HepG2 (cell line): ENCODE data around the gene PSG3. TPM values are rescaled to one million over a fixed set of nuclear protein-coding genes. Genes with fewer than 3 reads are reported as not detected.

Experiments
- ATAC-seq: fragments of 200-7000 bp; cut with Tn5 transposase; 3 replicates; pipeline ENCODE4 v1.9.1; 2020; ENCODE audit warnings: mild to moderate bottlenecking, moderate library complexity
- BruUV-seq: library from RNA; stranded (reverse); fragments of 400-500 nt; replicated peaks from 2 replicates; lab custom pipeline; 2021; lab: Mats Ljungman, UMichigan
- CTCF ChIA-PET: fragments of 300-600 bp; formaldehyde crosslinking; extraction: SDS; loops from one replicate; lab custom pipeline; 2021; ENCODE audit warnings: low total read pairs, inconsistent platforms, low intra/inter-chr PET ratio; lab: Yijun Ruan, JAX
- POLR2A ChIA-PET: fragments of 350-600 bp; sonication (Branson Sonifier 250); formaldehyde crosslinking; loops from one replicate; lab custom pipeline; 2020; ENCODE audit warnings: antibody characterized with exemption, inconsistent platforms; lab: Yijun Ruan, JAX
- DNase-seq: peaks from one replicate; pipeline ENCODE4 v3.0.0-alpha.2; 2015; ENCODE audit warnings: low spot score
- FAIRE-seq: peaks from 3 replicates; lab custom pipeline; 2011; peaks lifted over from hg19 to GRCh38; lab: Jason Lieb, UNC
- H2AFZ ChIP-seq: one replicate; pipeline ENCODE4 v1.6.1; 2011; ENCODE audit warnings: low read length, inconsistent platforms
- H3K27ac ChIP-seq: fragments of 300-600 bp; 3 replicates; pipeline ENCODE4 v1.8.0; 2011; ENCODE audit warnings: mixed run types, mild to moderate bottlenecking, mixed read lengths, low read length, inconsistent platforms; ENCODE audit not compliant: insufficient read depth; ENCODE audit errors: extremely low read length
- H3K27me3 ChIP-seq, 2 experiments: fragments of 200-600 bp in 1 of 2; 2 replicates in 1 of 2; 3 replicates in 1 of 2; pipeline versions ENCODE4 v1.6.0 to v1.8.0; 2011; ENCODE audit warnings: low read length in 2 of 2, mild to moderate bottlenecking in 2 of 2, moderate library complexity in 2 of 2, inconsistent platforms in 1 of 2; ENCODE audit not compliant: insufficient read depth in 2 of 2, control insufficient read depth in 1 of 2
- H3K36me3 ChIP-seq, 2 experiments: fragments of 200-600 bp in 1 of 2; replicated peaks in 1 of 2; 2 replicates in 1 of 2; 3 replicates in 1 of 2; pipeline versions ENCODE4 v1.5.1 to v1.8.0; 2011; ENCODE audit warnings: low read length in 2 of 2, inconsistent platforms in 1 of 2; ENCODE audit not compliant: insufficient read depth in 2 of 2, control insufficient read depth in 1 of 2
- H3K4me1 ChIP-seq: 2 replicates; pipeline ENCODE4 v1.5.1; 2012; ENCODE audit warnings: low read length, inconsistent platforms; ENCODE audit not compliant: insufficient read depth
- H3K4me2 ChIP-seq: 2 replicates; pipeline ENCODE4 v1.6.0; 2011; ENCODE audit warnings: low read depth, low read length, inconsistent platforms
- H3K4me3 ChIP-seq, 3 experiments: fragments of 200-600 bp in 1 of 3; sonication (generic), shearing (Covaris generic) in 1 of 3; replicated peaks in 1 of 3; 2 replicates each; pipeline ENCODE4 v1.5.1; 2011 to 2016; ENCODE audit warnings: low read length in 3 of 3, inconsistent platforms in 2 of 3, low read depth in 2 of 3, mild to moderate bottlenecking in 2 of 3, control low read depth in 1 of 3, mixed read lengths in 1 of 3; ENCODE audit not compliant: insufficient read depth in 1 of 3
- H3K79me2 ChIP-seq: one replicate; pipeline ENCODE4 v1.6.1; 2011; ENCODE audit warnings: low read length, inconsistent platforms; ENCODE audit not compliant: insufficient read depth
- H3K9ac ChIP-seq: 2 replicates; pipeline ENCODE4 v1.6.0; 2011; ENCODE audit warnings: mild to moderate bottlenecking, low read depth, low read length, inconsistent platforms; ENCODE audit not compliant: insufficient read depth
- H3K9me3 ChIP-seq: 2 replicates; pipeline ENCODE4 v1.5.1; 2012; ENCODE audit warnings: mild to moderate bottlenecking, low read length
- H4K20me1 ChIP-seq: 2 replicates; pipeline ENCODE4 v1.6.0; 2011; ENCODE audit warnings: inconsistent platforms, mild to moderate bottlenecking, low read length, moderate library complexity; ENCODE audit not compliant: insufficient read depth
- ARID2 ChIP-seq: sonication (generic); formaldehyde crosslinking; IDR thresholded peaks from 2 replicates; pipeline ENCODE4 v1.8.1; 2022; ENCODE audit warnings: mild to moderate bottlenecking, missing genetic modification reagents, borderline replicate concordance
- FOXC1 ChIP-seq: sonication (generic); formaldehyde crosslinking; IDR thresholded peaks from 2 replicates; pipeline ENCODE4 v1.8.0; 2022; ENCODE audit warnings: mild to moderate bottlenecking, missing genetic modification reagents, borderline replicate concordance
- MAFK ChIP-seq, 2 experiments: IDR thresholded peaks in 1 of 2; conservative IDR thresholded peaks in 1 of 2; 2 replicates each; pipeline ENCODE4 v1.6.1; 2011; ENCODE audit warnings: improper control_type of control experiment in 2 of 2, low read length in 2 of 2
- MAZ ChIP-seq, 2 experiments: sonication (generic) in 1 of 2; formaldehyde crosslinking in 1 of 2; IDR thresholded peaks; 2 replicates each; pipeline versions ENCODE4 v1.5.0 to v1.6.1; 2012 to 2020; ENCODE audit warnings: low read depth in 2 of 2, mild to moderate bottlenecking in 2 of 2, borderline replicate concordance in 1 of 2, improper control_type of control experiment in 1 of 2, low read length in 1 of 2, missing genetic modification reagents in 1 of 2, moderate library complexity in 1 of 2
- NFIC ChIP-seq: IDR thresholded peaks from 2 replicates; pipeline ENCODE4 v1.6.1; 2012; ENCODE audit warnings: mild to moderate bottlenecking, low read length, inconsistent platforms
- NR1H2 ChIP-seq: sonication (generic); formaldehyde crosslinking; IDR thresholded peaks from 2 replicates; pipeline ENCODE4 v1.8.1; 2022; ENCODE audit warnings: low read depth, missing genetic modification reagents, borderline replicate concordance
- PCBP1 ChIP-seq: fragments of 200-400 bp; formaldehyde crosslinking; IDR thresholded peaks from 2 replicates; pipeline ENCODE4 v1.6.1; 2017; ENCODE audit warnings: mild to moderate bottlenecking, low read depth, low read length, borderline replicate concordance
- PRMT3 ChIP-seq: sonication (generic); formaldehyde crosslinking; IDR thresholded peaks from 2 replicates; pipeline ENCODE4 v1.8.1; 2022; ENCODE audit warnings: low read depth, mild to moderate bottlenecking, moderate library complexity, missing genetic modification reagents, borderline replicate concordance
- ZBTB38 ChIP-seq: sonication (generic); formaldehyde crosslinking; IDR thresholded peaks from 2 replicates; pipeline ENCODE4 v1.5.1; 2020; ENCODE audit warnings: mild to moderate bottlenecking, missing genetic modification reagents
- ZFY ChIP-seq: sonication (generic); formaldehyde crosslinking; IDR thresholded peaks from 2 replicates; pipeline ENCODE4 v1.4.0; 2020; ENCODE audit warnings: missing genetic modification reagents
- ZNF24 ChIP-seq: fragments of 450-650 bp; IDR thresholded peaks from 2 replicates; pipeline ENCODE4 v1.6.1; 2017; ENCODE audit warnings: antibody characterized with exemption, mild to moderate bottlenecking
- ZNF329 ChIP-seq: sonication (generic); formaldehyde crosslinking; IDR thresholded peaks from 2 replicates; pipeline ENCODE4 v1.9.0; 2021; ENCODE audit warnings: low read depth, mild to moderate bottlenecking, missing genetic modification reagents
- ZNF614 ChIP-seq: IDR thresholded peaks from 2 replicates; pipeline ENCODE4 v1.6.1; 2018; ENCODE audit warnings: missing biosample characterization, missing genetic modification reagents, inconsistent platforms, borderline replicate concordance
- WGBS: methylation state at CpG from one replicate; pipeline ENCODE4 v1.1.6; 2017; ENCODE audit warnings: low lambda C conversion rate; 5-methylcytosine and 5-hydroxymethylcytosine counted together
- in situ Hi-C: cut with HindIII; loops from 2 replicates; pipeline ENCODE4 v1.10.0; 2017; ENCODE audit warnings: low pct_unique_long_range_greater_than_20kb; ENCODE audit not compliant: extremely low pct_ligation_motif_present
- intact Hi-C: fragments of 100-400 bp; cut with micrococcal nuclease; formaldehyde crosslinking; loops from one replicate; pipeline ENCODE4 v1.10.0; 2022; ENCODE audit not compliant: unreplicated experiment
- polyA plus RNA-seq, 8 experiments: library from polyadenylated mRNA; depleted of rRNA in 3 of 8; stranded (reverse) in 7 of 8; unstranded in 1 of 8; fragments of >200 nt; fragmentation: Illumina TruSeq in 4 of 8; extraction: Trizol in 4 of 8; gene quantifications; 2 replicates each; pipeline versions ENCODE4 v1.2.1 to v1.2.3, GENCODE V29; 2011 to 2016; ENCODE audit warnings: low read depth in 4 of 8, missing spikeins in 1 of 8, mixed read lengths in 1 of 8; ENCODE audit not compliant: insufficient read depth in 1 of 8
- total RNA-seq, 5 experiments: library from RNA; depleted of rRNA; stranded (reverse); fragments of >200 nt; fragmentation: Illumina TruSeq; extraction: Trizol; gene quantifications; 2 replicates each; pipeline ENCODE4 v1.2.3, GENCODE V29; 2016; ENCODE audit warnings: low read depth in 1 of 5
- TF ChIP-seq, protein P1 (sequence below): sonication (generic); formaldehyde crosslinking; IDR thresholded peaks from 2 replicates; pipeline ENCODE4 v1.5.0; 2020; ENCODE audit warnings: missing genetic modification reagents
- TF ChIP-seq, protein P2 (sequence below): sonication (generic); formaldehyde crosslinking; IDR thresholded peaks from 2 replicates; pipeline ENCODE4 v1.8.0; 2022; ENCODE audit warnings: missing genetic modification reagents, low read depth, mild to moderate bottlenecking, borderline replicate concordance
- TF ChIP-seq, protein P3 (sequence below): sonication (generic); formaldehyde crosslinking; IDR thresholded peaks from 2 replicates; pipeline ENCODE4 v1.5.0; 2020; ENCODE audit warnings: mild to moderate bottlenecking, missing genetic modification reagents, moderate library complexity
- TF ChIP-seq, protein P4 (sequence below): IDR thresholded peaks from 2 replicates; pipeline ENCODE4 v1.4.0; 2020; ENCODE audit warnings: mild to moderate bottlenecking, missing genetic modification reagents

PSG3 gene
- total and polyA plus RNA-seq, 2 of the 13 experiments (the other 11 are each of a cell fraction or from before 2014, with no cell fraction given): 0.07 TPM; not detected in 1

DNA sequence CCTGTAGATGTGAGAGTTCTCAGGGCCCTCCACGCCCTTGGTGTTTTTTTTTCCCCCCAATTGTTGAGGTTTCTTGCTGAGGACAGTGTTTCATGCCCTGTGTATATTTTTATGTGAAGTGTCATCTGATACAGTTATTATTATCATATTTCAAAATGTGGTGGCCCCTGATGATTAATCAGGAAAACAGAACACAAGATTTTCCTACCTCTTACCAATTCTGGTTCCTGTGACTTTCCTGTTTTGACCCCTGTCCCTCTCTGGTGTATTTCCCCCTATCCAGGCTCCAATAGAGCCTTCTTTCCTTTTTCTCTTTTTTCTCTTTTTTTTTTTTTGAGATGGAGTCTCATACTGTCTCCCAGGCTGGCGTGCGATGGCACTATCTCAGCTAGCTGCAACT, 24.6 kb upstream of the PSG3 start:
- no peaks in the 10 kb centered on the region for H3K4me1 ChIP-seq
- POLR2A ChIA-PET: no interaction called here
- no peaks in the 10 kb centered on the region for H3K79me2 ChIP-seq
- no TSS peak for BruUV-seq
- H3K9ac ChIP-seq: no peak overlapping the region
- no peak overlapping the region for H3K4me3 ChIP-seq
- H2AFZ ChIP-seq: no peak overlapping the region
- H3K27ac ChIP-seq: no peak overlapping the region
- no peaks in the 10 kb centered on the region for H3K36me3 ChIP-seq
- no peaks in the 10 kb centered on the region for H3K9me3 ChIP-seq
- FAIRE-seq (no peak), ATAC-seq (no peak), DNase-seq (no peak)
- in situ Hi-C loops: no loop called here
- H3K4me2 ChIP-seq: no peak overlapping the region
- no peaks in the 10 kb centered on the region; a peak in 1 of 5 replicates for H3K27me3 ChIP-seq
- no peaks in the 10 kb centered on the region for H4K20me1 ChIP-seq
- CTCF ChIA-PET: no interaction called here
- 31% methylated on average over 3 of the region's 3 CpGs for WGBS
- intact Hi-C loops: loop anchor here (10.0 kb wide), 1 partner anchor 70 kb away; no protein-coding TSS in a partner anchor
- TF ChIP-seq MAZ (IDR thresholded peaks at IDR 0.05; ENCODE audit: borderline replicate concordance, low read depth, low read length): no peak
- TF ChIP-seq MAZ (CRISPR knock-in tag; IDR thresholded peaks at IDR 0.05; ENCODE audit: low read depth): no peak
- TF ChIP-seq ARID2 (CRISPR knock-in tag): no peak
- TF ChIP-seq ZNF24: no peak
- TF ChIP-seq MAFK (conservative IDR thresholded peaks at IDR 0.05 in 1 of 2, IDR thresholded peaks at IDR 0.05 in 1 of 2; ENCODE audit: low read length in 2 of 2): no peak
- TF ChIP-seq ZNF614: no peak
- TF ChIP-seq, protein P1, sequence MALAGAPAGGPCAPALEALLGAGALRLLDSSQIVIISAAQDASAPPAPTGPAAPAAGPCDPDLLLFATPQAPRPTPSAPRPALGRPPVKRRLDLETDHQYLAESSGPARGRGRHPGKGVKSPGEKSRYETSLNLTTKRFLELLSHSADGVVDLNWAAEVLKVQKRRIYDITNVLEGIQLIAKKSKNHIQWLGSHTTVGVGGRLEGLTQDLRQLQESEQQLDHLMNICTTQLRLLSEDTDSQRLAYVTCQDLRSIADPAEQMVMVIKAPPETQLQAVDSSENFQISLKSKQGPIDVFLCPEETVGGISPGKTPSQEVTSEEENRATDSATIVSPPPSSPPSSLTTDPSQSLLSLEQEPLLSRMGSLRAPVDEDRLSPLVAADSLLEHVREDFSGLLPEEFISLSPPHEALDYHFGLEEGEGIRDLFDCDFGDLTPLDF (CRISPR knock-in tag): no peak
- TF ChIP-seq, protein P2, sequence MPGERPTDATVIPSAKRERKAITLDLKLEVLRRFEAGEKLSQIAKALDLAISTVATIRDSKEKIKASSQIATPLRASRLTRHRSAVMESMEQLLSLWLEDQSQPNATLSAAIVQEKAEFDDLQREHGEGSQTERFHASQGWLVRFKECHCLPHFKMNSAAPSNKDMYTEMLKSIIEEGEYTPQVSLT (CRISPR knock-in tag): no peak
- no peak for TF ChIP-seq ZBTB38 (CRISPR knock-in tag)
- TF ChIP-seq ZNF329 (CRISPR knock-in tag): no peak
- TF ChIP-seq, protein P3, sequence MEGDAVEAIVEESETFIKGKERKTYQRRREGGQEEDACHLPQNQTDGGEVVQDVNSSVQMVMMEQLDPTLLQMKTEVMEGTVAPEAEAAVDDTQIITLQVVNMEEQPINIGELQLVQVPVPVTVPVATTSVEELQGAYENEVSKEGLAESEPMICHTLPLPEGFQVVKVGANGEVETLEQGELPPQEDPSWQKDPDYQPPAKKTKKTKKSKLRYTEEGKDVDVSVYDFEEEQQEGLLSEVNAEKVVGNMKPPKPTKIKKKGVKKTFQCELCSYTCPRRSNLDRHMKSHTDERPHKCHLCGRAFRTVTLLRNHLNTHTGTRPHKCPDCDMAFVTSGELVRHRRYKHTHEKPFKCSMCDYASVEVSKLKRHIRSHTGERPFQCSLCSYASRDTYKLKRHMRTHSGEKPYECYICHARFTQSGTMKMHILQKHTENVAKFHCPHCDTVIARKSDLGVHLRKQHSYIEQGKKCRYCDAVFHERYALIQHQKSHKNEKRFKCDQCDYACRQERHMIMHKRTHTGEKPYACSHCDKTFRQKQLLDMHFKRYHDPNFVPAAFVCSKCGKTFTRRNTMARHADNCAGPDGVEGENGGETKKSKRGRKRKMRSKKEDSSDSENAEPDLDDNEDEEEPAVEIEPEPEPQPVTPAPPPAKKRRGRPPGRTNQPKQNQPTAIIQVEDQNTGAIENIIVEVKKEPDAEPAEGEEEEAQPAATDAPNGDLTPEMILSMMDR: no peak
- TF ChIP-seq PRMT3: no peak
- no peak for TF ChIP-seq NFIC
- TF ChIP-seq, protein P4, sequence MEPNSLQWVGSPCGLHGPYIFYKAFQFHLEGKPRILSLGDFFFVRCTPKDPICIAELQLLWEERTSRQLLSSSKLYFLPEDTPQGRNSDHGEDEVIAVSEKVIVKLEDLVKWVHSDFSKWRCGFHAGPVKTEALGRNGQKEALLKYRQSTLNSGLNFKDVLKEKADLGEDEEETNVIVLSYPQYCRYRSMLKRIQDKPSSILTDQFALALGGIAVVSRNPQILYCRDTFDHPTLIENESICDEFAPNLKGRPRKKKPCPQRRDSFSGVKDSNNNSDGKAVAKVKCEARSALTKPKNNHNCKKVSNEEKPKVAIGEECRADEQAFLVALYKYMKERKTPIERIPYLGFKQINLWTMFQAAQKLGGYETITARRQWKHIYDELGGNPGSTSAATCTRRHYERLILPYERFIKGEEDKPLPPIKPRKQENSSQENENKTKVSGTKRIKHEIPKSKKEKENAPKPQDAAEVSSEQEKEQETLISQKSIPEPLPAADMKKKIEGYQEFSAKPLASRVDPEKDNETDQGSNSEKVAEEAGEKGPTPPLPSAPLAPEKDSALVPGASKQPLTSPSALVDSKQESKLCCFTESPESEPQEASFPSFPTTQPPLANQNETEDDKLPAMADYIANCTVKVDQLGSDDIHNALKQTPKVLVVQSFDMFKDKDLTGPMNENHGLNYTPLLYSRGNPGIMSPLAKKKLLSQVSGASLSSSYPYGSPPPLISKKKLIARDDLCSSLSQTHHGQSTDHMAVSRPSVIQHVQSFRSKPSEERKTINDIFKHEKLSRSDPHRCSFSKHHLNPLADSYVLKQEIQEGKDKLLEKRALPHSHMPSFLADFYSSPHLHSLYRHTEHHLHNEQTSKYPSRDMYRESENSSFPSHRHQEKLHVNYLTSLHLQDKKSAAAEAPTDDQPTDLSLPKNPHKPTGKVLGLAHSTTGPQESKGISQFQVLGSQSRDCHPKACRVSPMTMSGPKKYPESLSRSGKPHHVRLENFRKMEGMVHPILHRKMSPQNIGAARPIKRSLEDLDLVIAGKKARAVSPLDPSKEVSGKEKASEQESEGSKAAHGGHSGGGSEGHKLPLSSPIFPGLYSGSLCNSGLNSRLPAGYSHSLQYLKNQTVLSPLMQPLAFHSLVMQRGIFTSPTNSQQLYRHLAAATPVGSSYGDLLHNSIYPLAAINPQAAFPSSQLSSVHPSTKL (CRISPR knock-in tag): no peak
- no peak for TF ChIP-seq NR1H2 (CRISPR knock-in tag)
- TF ChIP-seq ZFY (CRISPR knock-in tag): no peak
- TF ChIP-seq PCBP1: no peak
- no peak for TF ChIP-seq FOXC1 (CRISPR knock-in tag)
